GM21367 (cell line): Measurements from ENCODE around the gene NOM1.
"Not testable (repeated sequence)": the region's sequence is repeated elsewhere in the genome, so short reads cannot be mapped to it uniquely, and the experiment has no call there.

Experiments used
- ATAC-seq: cut with Tn5 transposase; IDR thresholded peaks from one replicate; pipeline ENCODE4 v1.9.1; 2021; ENCODE audit not compliant: unreplicated experiment

Gene NOM1

DNA sequence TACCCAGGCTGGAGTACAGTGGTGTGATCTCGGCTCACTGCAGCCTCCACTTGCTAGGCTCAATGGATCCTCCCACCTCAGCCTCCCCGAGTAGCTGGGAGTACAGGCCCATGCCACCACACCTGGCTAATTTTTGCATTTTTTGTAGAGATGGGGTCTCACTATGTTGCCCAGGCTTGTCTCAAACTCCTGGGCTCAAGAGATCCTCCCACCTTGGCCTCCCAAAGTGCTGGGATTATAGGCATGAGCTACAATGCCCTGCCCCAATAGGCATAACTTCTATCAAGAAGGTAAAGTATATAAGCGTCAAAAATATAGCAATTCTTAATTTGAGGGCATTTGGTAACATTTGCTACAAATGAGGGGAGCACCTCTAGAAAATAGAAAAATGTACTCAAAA lies 12.7 kb upstream of the NOM1 start:
- not testable (repeated sequence) for ATAC-seq

DNA sequence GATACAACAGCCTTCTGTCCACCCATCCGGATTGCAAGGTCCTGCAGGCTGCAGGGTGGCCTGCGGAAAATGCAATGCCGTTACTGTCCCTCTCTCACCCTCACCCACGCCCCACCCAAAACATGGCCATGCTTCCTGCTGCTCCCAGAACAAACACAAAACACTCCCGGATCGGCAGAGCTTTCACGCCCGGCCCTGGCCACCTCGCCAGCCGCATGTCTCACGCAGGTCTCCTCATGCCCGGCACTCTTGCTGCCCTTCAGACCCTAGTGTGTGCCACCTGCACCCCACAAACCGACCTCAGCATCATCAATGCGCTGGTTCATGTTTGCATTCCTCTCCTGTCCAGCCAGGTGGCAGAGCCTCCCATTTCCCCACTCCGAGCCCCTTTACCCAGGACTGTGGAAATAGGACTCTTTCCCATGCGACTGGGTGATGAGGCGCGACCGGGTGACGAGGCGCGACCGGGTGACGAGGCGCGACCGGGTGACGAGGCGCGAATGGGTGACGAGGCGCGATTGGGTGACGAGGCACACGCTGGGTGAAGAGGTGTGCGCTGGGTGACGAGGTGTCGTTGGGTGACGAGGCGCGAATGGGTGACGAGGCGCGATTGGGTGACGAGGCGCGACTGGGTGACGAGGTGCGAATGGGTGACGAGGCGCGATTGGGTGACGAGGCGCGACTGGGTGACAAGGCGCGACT lies 8.9 kb upstream of the NOM1 start:
- no peak for ATAC-seq

DNA sequence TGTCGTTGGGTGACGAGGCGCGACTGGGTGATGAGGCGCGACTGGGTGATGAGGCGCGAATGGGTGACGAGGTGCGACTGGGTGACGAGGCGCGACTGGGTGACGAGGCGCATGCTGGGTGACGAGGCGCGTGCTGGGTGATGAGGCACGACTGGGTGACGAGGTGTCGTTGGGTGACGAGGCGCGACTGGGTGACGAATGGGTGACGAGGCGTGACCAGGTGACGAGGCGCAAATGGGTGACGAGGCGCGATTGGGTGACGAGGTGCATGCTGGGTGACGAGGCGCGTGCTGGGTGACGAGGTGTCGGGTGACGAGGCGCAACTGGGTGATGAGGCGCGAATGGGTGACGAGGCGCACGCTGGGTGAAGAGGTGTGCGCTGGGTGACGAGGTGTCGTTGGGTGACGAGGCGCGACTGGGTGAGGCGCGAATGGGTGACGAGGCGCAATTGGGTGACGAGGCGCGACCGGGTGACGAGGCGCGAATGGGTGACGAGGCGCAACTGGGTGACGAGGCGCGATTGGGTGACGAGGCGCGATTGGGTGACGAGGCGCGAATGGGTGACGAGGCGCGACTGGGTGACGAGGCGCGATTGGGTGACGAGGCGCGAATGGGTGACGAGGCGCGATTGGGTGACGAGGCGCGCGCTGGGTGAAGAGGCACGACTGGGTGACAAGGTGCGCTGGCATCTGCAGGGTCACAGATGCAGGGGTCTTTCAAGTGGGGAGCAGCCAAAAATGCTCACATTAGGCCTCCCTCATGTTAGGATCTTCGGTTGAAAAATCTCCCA lies 7.9 kb upstream of the NOM1 start:
- no peak for ATAC-seq

DNA sequence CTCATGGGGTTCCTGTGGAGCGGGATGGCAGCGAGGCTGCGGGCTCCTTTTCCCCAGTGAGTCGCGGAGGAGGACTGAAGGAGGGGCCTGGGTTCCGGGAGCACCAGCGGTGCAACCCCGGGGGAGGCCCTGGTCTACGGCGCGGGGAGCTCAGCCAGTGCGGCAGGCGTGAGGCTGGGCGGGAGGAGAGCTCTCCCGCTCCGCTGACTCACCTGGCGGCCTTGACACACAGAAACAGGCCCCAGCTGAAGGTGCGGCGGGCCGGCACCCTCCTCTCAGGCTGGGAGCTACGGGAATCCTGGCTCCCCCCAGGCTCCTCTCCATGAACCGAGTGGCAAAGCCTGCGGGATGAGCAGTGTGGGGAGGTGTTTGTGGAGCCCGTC lies 6.8 kb upstream of the NOM1 start:
- no peak for ATAC-seq

DNA sequence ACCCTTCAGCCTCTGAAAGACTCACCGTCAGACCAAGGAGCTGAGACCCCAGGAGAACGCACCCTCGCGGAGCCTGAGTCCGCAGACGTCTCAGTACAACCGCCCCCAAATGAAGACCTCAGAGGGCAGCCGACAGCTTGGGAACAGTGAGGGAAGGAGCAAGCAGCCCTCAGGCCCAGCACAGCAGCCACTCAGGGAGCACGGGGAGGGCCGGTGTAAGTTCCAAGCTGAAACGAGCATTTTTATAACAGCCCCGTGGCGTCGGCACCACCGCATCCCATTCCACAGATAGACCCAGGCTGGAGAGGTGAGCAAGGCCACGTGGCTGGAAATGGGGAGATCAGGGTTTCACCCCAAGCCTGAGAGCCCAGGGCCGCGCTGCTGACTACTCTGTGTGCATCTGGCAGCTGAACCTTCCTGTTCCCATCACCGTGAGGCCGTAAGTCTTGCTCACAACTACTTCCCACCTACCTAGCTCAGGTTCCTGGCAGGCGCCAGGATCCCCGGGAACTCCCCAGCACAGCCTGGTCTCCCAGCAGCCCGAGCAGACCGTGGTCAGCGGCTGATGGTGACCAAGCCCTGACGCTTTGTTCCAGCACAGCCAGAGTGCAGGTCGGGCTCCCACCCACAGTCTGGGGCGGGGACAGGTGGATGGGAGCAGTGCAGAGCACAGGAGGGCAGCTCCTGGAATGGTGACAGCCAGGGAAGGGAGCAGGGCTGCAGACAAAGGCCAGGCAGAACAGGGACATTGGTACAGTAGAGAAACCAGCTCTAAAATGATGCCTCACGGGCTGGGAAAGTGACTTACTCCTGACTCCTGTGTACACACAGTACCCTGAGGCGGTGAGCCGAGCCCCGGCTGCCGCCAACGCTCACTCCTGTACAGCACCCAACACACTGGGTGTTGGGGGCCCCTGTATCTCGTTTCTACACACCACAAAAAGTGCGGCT lies 6.1 kb upstream of the NOM1 start:
- ATAC-seq: no peak

DNA sequence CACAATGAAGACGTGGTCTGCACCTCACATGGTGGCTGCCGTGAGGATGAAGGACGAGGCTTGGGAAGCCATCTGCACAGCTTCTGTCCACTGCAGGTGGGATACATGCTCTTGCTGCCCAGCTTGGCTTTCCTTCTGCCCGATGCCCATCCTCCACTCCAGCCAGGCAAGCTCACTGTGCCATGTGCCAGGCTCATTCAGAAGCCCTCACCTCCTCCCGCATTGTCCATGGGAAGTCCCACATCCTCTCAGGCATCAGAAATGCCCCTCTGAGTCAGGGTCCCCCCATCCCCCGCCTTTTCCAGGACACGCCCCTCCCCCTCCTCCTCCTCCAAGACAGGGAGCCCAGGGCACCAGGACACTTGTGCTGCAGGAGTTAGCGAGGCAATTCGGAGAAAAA lies 4.6 kb upstream of the NOM1 start:
- ATAC-seq: no peak

DNA sequence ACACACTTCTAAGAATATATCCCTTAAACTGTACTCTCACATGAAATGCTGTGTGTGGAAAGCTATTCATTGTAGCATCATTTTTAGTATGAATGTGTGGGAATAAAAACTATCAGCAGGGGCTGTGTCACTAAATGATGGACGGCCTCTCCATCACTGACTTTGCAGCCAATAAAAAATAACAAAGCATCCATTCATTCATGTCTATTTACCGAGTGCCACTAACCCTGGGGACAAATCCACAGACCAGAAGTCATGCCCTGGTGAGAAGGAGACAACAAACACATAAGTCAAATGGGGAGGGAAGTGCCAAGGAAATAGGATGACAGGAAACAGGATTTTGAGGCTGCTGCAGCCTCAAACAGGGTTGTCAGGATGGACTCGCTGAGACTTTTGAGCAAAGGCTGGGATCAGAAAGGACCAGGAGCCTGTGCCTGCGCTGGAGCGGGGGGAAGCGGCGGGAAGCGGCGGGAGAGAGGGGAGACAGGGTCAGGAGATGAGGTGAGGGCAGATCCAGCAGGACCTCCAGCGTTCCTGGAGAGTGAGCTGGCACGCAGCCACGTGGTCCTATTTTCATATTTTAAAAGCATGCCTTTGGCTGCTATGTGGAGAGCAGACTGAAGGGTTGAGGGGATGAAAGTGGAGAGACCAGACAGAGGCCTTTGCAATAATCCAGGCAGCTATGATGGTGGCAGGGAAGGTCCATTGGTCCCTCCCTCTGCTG lies 2.2 kb upstream of the NOM1 start:
- no peak for ATAC-seq

DNA sequence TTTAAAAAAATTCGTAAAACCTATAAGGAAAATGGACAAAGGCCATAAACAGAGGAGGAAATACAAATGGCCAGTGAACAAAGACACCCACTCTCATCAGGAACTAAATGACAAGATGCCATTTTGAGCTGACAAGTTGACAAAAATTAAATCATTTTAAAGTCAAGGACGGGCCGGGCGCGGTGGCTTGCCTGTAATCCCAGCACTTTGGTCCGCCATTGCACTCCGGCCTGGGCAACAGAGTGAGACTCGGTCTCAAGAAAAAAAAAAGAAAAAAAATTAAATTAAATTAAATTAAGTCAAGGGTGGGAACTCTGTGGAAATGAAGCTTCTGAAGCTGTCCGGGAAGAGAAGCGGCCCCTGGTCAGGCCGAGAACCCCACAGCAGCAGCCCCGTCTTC lies 1.2 kb upstream of the NOM1 start:
- no peak for ATAC-seq

DNA sequence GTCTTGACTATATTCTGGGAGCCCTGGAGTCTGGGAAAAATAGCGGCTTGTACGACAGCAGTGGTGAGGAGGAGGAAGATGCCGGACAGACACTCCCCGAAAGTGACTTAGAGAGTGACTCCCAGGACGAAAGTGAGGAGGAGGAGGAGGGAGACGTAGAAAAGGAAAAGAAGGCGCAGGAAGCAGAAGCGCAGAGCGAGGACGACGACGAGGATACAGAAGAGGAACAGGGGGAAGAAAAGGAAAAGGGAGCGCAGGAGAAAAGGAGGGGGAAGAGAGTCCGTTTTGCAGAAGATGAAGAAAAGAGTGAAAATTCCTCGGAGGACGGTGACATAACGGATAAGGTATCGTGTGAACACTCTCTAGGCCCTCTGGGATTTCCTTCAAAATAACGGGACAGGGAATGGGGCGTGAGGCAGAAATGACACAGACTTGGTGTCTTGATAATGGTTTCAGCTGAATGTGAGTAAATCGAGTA lies 908 bp downstream of the NOM1 start:
- ATAC-seq: no peak

DNA sequence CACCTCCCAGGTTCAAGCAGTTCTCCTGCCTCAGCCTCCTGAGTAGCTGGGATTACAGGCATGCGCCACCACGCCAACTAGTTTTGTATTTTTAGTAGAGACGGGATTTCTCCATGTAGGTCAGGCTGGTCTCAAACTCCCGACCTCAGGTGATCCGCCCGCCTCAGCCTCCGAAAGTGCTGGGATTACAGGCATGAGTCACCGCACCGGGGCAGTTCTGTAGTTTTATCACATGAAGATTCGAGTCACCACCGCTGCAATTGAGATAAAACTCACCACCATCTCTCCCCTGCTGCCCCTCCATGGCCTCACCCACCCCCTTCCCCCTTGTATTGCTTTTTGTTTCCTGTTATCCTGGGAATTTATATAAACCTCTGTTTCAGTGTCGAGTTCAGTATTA lies 3.7 kb downstream of the NOM1 start:
- ATAC-seq: not testable (repeated sequence)

DNA sequence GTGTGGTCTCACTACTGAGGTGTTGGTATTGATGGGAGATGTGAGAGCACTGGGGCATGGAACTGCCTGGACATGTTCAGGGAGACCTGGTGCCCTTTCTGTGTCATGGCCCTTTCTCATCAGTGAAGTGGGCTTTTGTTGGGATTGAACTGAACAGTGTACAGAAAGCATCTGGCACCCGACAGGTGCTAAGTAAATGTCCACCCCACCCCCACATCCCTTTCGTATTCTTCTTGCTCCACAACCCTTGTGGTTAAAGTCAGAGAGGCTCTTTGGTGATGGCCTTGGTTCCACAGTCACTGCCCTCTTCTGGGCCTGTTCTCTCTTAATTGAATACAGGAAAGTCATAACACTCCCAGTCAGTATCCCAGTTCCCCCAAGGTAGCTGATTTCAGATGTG lies 5.4 kb downstream of the NOM1 start:
- ATAC-seq: no peak

DNA sequence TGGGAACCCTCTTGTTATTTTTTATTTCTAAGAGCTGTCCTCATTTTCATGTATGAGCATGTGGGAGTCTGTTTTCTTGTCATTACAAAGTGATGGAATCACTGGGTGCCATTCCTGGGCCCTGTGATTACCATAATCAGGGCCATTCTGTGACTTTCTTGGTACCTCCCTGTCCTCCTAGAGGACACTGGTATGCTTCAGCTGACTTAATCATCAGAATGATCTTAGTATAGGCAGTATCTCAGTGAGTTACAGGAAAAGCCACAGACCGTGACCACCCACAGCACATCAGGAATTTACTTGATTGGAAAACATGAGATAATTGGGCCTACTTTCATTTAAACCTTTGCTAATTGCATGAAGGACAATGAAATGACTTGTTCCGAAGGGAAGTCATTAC lies 7.2 kb downstream of the NOM1 start:
- ATAC-seq: no peak

DNA sequence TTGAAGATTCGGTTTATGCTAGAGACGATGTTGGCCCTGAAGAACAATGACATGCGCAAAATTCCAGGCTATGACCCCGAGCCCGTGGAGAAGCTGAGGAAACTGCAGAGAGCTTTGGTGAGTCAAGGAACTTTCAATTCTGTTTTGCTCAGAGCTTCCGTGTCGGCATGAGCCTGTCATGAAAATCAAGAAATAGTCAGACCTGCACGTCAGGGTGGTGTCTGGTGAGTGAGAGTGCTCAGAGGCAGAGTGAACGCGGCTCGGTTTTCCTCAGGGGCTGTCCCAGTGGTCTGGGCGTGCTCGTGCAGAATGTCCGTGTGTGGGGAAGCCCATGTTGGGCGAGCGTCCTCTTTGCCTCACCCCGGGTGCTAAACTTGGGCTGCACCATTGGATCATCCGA lies 12.6 kb downstream of the NOM1 start:
- ATAC-seq: no peak

DNA sequence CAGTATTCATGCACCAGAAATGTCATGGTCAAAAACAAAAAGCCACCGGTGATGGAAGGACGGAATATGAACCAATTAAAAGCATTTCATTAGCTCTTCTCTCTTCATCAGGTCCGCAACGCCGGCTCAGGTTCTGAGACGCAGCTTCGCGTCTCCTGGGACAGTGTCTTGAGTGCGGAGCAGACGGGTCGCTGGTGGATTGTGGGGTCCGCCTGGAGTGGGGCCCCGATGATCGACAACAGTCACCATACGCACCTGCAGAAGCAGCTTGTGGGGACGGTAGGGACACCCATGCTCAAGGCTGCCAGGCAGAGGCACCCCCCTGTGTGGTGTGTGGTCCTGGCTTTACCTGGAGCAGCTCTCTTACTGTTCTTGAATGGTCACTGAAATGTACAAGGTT lies 13.4 kb downstream of the NOM1 start:
- ATAC-seq: no peak

DNA sequence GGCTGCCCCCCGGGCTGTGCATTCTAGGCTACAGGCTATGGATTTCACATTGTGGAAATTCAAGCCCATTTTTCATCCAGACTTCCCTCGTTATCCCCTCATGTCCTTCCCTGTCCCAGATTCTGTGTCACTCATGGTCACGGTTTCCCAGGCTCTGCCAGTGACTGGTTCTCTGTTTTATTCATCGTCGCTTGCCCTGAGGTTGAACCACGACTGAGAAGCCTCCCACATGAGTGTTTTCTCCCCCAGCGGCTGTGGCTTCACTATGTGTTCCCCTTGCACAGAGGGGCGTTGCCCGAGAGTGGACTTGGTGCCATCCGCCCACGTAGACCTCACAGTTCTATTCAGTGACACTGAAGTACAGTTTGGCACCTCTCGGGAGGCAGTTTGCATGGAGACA lies 14.0 kb downstream of the NOM1 start:
- ATAC-seq: no peak

DNA sequence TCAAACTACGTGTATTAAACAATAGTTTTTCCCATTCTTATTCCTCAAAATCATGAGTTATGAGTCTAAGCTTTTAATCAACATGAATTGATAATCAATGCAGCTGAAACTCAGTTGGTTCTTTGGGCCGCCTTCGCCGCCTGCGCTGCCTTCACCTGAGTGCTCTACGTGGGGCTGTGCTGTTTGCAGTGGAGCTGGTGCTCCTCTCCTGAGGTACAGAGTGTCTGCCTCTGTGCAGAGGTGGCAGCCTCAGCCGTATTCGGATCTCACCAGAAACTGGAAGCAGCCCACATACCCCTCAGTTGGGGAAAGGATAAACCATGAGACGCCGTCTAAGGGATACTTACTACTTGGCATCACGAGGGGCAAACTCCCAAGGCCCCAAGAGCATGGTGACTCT lies 15.5 kb downstream of the NOM1 start:
- ATAC-seq: no peak

DNA sequence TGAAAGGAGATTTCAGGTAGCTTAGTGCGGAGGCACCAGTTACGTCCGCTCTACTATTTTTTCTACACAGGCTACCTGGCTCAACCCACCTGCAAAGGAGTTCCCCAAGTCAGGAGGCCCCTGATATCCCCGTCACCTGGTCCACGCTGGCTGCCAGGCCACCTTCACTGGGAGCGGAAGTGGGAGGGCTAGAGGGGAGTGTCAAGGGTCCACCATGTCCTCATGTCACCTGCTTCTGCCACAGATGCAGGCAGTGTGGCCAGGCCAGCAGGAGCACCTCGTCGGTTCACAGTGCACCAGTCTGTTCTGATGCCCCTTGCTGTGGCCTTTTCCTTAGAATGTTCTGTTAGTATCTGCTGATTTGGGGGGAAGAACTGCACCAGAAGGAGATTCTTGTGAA lies 16.9 kb downstream of the NOM1 start:
- no peak for ATAC-seq

DNA sequence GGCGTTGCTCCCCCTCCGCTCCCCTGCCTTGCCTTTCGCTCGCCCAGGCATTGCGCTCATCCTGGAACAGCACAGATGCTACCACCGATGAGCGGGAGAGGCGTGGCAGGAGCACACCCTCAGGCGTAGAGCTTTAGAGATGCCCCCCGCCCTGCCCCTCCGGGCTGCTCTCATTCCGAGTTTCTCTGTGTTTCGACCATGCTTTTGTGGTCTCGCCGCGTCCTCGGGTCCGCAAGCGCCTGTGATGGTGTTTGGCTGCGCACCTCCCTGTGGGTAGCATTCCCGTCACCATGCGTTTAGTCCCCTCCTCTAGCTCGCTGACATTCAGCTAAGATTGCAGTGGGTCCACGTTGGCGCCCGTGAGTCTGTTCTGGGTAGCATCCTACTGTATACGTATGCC lies 18.7 kb downstream of the NOM1 start:
- ATAC-seq: no peak

DNA sequence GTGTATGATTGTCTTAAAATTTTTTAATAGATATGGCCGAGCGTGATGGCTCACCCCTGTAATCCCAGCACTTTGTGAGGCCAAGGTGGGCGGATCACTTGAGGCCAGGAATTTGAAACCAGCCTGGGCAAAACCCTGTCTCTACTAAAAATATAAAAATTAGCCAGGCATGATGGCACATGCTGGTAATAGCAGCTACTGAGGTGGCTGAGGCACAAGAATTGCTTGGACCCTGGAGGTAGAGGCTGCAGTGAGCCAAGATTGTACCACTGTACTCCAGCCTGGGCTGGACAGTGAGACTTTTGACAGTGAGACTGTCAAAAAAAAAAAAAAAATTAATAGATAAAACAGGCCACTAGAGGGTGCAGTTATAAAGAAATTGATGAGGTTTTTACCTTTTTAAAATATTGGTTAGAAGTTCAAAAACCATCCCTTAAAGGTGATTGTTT lies 20.5 kb downstream of the NOM1 start:
- ATAC-seq: no peak

DNA sequence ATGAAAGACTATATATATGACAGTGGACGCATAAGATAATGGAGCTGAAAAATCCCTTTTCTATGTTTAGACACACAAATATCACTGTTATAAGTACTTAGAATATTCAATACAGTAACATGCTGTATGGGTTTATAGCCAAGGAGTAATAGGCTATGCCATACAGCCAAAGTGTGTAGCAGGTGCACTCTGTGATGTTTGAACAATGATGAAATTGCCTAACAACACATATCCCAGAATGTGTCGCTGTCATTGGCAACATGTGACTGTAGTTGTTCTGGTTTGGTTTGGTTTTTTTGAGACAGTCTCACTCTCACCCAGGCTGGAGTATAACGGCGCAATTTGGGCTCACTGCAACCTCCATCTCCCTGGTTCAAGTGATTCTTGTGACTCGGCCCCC lies 26.1 kb downstream of the NOM1 start:
- no peak for ATAC-seq
